Bronchial epithelial cell (primary cell): ENCODE results near the gene FAM81A. TPM values are rescaled to one million over a fixed set of nuclear protein-coding genes. Genes with fewer than 3 reads are reported as not detected.
"Not testable (repeated sequence)": the region's sequence is repeated elsewhere in the genome, so short reads cannot be mapped to it uniquely, and the experiment has no call there.

Source experiments
- DNase-seq: peaks from one replicate; pipeline ENCODE4 v3.0.0-alpha.2; 2010; ENCODE audit warnings: low read depth
- FAIRE-seq: peaks from 2 replicates; lab custom pipeline; 2011; peaks lifted over from hg19 to GRCh38; lab: Jason Lieb, UNC
- H3K27me3 ChIP-seq: 2 replicates; pipeline ENCODE4 v1.5.1; 2011; ENCODE audit warnings: low read length; ENCODE audit not compliant: control insufficient read depth, insufficient read depth
- H3K36me3 ChIP-seq: 2 replicates; pipeline ENCODE4 v1.5.1; 2011; ENCODE audit warnings: low read length; ENCODE audit not compliant: control insufficient read depth, insufficient read depth
- H3K4me3 ChIP-seq: 2 replicates; pipeline ENCODE4 v1.5.1; 2011; ENCODE audit warnings: mild to moderate bottlenecking, low read depth, low read length, control low read depth
- total RNA-seq: library from RNA; depleted of rRNA; stranded (reverse); fragments of >200 nt; gene quantifications from 2 replicates; pipeline ENCODE4 v1.2.1, GENCODE V29; 2014
- TF ChIP-seq, protein P1 (sequence below): IDR thresholded peaks from 2 replicates; pipeline ENCODE4 v1.5.1; 2011; ENCODE audit warnings: mild to moderate bottlenecking, moderate library complexity, low read length, control low read depth, inconsistent platforms; ENCODE audit not compliant: insufficient read depth, severe bottlenecking

The FAM81A gene
- total RNA-seq, 1 donor from 2014 or later, result 0.26 TPM

DNA sequence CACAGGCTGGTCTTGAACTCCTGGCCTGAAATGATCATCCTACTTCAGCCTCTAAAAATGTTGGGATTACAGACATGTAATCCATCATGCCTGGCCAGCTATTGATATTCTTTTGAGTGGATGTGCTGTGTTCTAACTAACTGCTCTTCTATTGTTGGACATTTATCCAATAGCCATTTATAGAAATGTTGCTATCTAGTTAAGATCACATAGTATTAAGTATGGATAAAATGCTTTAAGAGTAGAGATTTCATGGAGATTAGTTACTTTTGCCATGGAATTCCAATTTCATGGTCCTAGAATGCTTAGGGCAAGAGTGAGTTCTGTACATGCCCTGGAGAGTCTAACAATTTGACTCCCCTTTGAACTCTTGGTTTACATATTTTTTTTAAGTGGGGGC lies 10.9 kb downstream of the FAM81A start:
- TF ChIP-seq, protein P1, sequence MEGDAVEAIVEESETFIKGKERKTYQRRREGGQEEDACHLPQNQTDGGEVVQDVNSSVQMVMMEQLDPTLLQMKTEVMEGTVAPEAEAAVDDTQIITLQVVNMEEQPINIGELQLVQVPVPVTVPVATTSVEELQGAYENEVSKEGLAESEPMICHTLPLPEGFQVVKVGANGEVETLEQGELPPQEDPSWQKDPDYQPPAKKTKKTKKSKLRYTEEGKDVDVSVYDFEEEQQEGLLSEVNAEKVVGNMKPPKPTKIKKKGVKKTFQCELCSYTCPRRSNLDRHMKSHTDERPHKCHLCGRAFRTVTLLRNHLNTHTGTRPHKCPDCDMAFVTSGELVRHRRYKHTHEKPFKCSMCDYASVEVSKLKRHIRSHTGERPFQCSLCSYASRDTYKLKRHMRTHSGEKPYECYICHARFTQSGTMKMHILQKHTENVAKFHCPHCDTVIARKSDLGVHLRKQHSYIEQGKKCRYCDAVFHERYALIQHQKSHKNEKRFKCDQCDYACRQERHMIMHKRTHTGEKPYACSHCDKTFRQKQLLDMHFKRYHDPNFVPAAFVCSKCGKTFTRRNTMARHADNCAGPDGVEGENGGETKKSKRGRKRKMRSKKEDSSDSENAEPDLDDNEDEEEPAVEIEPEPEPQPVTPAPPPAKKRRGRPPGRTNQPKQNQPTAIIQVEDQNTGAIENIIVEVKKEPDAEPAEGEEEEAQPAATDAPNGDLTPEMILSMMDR, result no peak
- no peak for DNase-seq
- H3K36me3 ChIP-seq, result no peaks in the 10 kb centered on the region
- no peak for FAIRE-seq
- H3K27me3 ChIP-seq, result no peaks in the 10 kb centered on the region
- no peak overlapping the region for H3K4me3 ChIP-seq

DNA sequence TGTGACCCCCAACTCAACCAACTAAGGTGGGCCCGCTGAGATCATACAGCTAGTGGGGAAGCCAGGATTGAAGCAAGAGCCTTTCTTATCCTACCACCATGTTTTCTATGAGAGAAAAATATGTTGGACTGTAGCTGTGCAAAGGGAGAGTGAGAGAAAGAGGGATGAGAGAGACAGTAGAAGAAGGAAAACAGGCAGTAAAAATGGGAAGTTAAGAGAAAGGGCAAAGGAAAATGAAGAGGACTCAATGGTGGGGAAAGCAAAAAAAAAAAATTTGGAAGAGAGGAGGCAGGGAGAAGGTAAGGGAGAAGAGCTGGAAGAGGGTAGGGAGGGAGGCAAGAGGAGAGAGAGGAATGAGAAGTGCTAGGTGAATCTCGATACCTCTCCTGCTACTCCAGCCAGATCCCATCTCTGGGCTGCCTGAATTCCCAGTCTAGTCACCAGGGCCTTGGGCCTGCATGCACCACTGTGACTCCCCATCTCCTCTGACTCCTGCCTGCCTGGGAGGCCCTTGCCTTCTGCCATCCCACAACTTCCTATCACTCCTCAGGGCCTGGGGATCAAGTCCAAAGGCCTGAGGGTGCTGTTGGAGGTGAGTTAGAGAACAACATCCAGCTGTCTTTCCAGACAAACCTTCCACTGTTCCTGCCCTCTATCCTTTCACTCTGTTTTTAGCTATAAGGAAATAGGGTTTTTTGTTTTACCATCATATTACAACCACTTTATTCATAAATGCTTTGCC lies 15.7 kb downstream of the FAM81A start:
- Histone ChIP-seq H3K4me3 (no peak overlapping the region), H3K36me3 (no peaks in the 10 kb centered on the region), H3K27me3 (no peaks in the 10 kb centered on the region)
- TF ChIP-seq, protein P1, result no peak
- FAIRE-seq (no peak), DNase-seq (no peak)

GRCh38 chr15:59456114-59456513 lies 18.1 kb downstream of the FAM81A start:
- TF ChIP-seq, protein P1, result no peak
- Histone ChIP-seq H3K36me3 (no peaks in the 10 kb centered on the region), H3K4me3 (no peak overlapping the region), H3K27me3 (no peaks in the 10 kb centered on the region)
- peak; percentile 40 for FAIRE-seq
- DNase-seq, result peak; percentile 84

GRCh38 chr15:59457103-59457502 lies 19.1 kb downstream of the FAM81A start:
- Histone ChIP-seq H3K4me3 (no peak overlapping the region), H3K27me3 (no peaks in the 10 kb centered on the region), H3K36me3 (no peaks in the 10 kb centered on the region)
- FAIRE-seq (no peak), DNase-seq (peak; percentile 51)
- TF ChIP-seq, protein P1, result no peak

DNA sequence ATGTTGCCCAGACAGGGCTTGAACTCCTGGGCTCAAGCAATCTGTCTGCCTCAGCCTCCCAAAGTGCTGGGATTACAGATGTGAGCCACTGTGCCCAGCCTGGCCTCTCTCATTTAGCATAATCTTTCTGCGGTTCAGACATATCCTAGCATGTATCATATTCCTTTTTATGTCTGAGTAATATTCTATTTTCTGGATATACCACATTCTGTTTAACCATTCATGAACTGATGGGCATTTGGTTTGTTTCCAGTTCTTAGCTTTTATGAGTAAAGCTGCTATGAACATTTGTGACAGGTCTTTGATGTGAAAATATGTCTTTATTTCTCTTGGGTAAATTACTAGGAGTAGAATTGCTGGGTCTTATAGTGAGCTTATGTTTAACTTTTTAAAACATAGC lies 23.5 kb downstream of the FAM81A start:
- no peaks in the 10 kb centered on the region for H3K36me3 ChIP-seq
- DNase-seq (no peak), FAIRE-seq (no peak)
- H3K4me3 ChIP-seq, result no peak overlapping the region
- no peaks in the 10 kb centered on the region for H3K27me3 ChIP-seq
- TF ChIP-seq, protein P1, result no peak

- TF ChIP-seq, protein P1, result no peak
- no peak for DNase-seq
- no peaks in the 10 kb centered on the region for H3K27me3 ChIP-seq
- no peak for FAIRE-seq
- no peaks in the 10 kb centered on the region for H3K36me3 ChIP-seq
- H3K4me3 ChIP-seq, result no peak overlapping the region
Measured at GRCh38 chr15:59473226-59473625, 35.2 kb downstream of the FAM81A start.

DNA sequence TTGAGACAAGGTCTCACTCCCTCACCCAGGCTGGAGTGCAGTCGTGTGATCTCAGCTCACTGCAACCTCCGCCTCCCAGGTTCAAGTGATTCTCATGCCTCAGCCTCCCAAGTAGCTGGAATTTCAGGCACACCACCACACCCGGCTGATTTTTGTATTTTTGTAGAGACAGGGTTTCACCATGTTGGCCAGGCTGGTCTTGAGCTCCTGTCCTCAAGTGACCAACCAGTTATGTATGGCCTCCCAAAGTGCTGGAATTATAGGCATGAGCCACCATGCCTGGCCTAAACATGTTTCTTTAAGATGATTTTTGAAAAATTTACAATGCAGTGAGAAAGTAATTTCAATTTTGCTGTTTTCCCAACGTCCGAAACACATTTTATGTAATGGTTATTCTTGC lies 37.2 kb downstream of the FAM81A start:
- not testable (repeated sequence) for DNase-seq, H3K4me3 ChIP-seq, H3K27me3 ChIP-seq, FAIRE-seq, H3K36me3 ChIP-seq
